Neural progenitor cell (in vitro differentiated cells): Measurements from ENCODE around the gene TRIP13. TPM values are rescaled to one million over a fixed set of nuclear protein-coding genes. Genes with fewer than 3 reads are reported as not detected.

Experiments
- DNase-seq: peaks from one replicate; pipeline ENCODE4 v3.0.0-alpha.2; 2016; ENCODE audit warnings: low spot score
- H2AFZ ChIP-seq: fragments of 200-600 bp; sonication (generic); replicated peaks from 2 replicates; pipeline ENCODE4 v1.6.1; 2016; ENCODE audit warnings: antibody characterized with exemption
- H3F3A ChIP-seq: fragments of 200-600 bp; sonication (generic); 2 replicates; pipeline ENCODE4 v1.6.1; 2016; ENCODE audit warnings: antibody characterized with exemption, low read depth
- H3K27ac ChIP-seq: fragments of 200-600 bp; sonication (generic); 2 replicates; pipeline ENCODE4 v1.5.1; 2016; ENCODE audit warnings: mild to moderate bottlenecking
- H3K27me3 ChIP-seq: fragments of 200-600 bp; sonication (generic); 2 replicates; pipeline ENCODE4 v1.6.1; 2016; ENCODE audit warnings: mild to moderate bottlenecking, moderate library complexity
- H3K36me3 ChIP-seq: fragments of 200-600 bp; sonication (generic); 2 replicates; pipeline ENCODE4 v1.5.1; 2016
- H3K4me1 ChIP-seq: fragments of 200-600 bp; sonication (generic); 2 replicates; pipeline ENCODE4 v1.6.1; 2016; ENCODE audit warnings: mixed run types
- H3K4me2 ChIP-seq: fragments of 200-600 bp; sonication (generic); 2 replicates; pipeline ENCODE4 v1.6.1; 2016
- H3K4me3 ChIP-seq: fragments of 200-600 bp; sonication (generic); 2 replicates; pipeline ENCODE4 v1.5.1; 2016
- H3K79me2 ChIP-seq: fragments of 200-600 bp; sonication (generic); 2 replicates; pipeline ENCODE4 v1.6.1; 2016; ENCODE audit warnings: low read depth
- H3K9ac ChIP-seq: fragments of 200-600 bp; sonication (generic); 2 replicates; pipeline ENCODE4 v1.6.1; 2016
- H3K9me3 ChIP-seq: fragments of 200-600 bp; sonication (generic); 2 replicates; pipeline ENCODE4 v1.5.1; 2016; ENCODE audit warnings: low read depth
- H4K20me1 ChIP-seq: fragments of 200-600 bp; sonication (generic); 2 replicates; pipeline ENCODE4 v1.6.1; 2016; ENCODE audit warnings: low read depth
- H3K27ac Mint-ChIP-seq: 3 replicates; pipeline ENCODE4 v1.8.0; 2021; ENCODE audit warnings: mixed read lengths
- H3K27me3 Mint-ChIP-seq: 2 replicates; pipeline ENCODE4 v1.8.0; 2022; ENCODE audit warnings: low read depth, mild to moderate bottlenecking, inconsistent platforms, moderate library complexity, mixed read lengths; ENCODE audit not compliant: insufficient read depth
- H3K36me3 Mint-ChIP-seq: 3 replicates; pipeline ENCODE4 v1.8.0; 2021; ENCODE audit warnings: mixed read lengths
- H3K4me1 Mint-ChIP-seq: 3 replicates; pipeline ENCODE4 v1.8.0; 2021; ENCODE audit warnings: mixed read lengths
- H3K4me3 Mint-ChIP-seq: 3 replicates; pipeline ENCODE4 v1.8.0; 2021; ENCODE audit warnings: mild to moderate bottlenecking, moderate library complexity, mixed read lengths
- H3K9me3 Mint-ChIP-seq: 3 replicates; pipeline ENCODE4 v1.8.0; 2020; ENCODE audit warnings: mixed read lengths
- EZH2 ChIP-seq: fragments of 200-600 bp; sonication (generic); IDR thresholded peaks from 2 replicates; pipeline ENCODE4 v1.6.1; 2017; ENCODE audit warnings: antibody characterized with exemption, mild to moderate bottlenecking, moderate library complexity
- EZH2phosphoT487 ChIP-seq: fragments of 200-600 bp; sonication (generic); IDR thresholded peaks from 2 replicates; pipeline ENCODE4 v1.6.1; 2017; ENCODE audit warnings: antibody characterized with exemption
- total RNA-seq: library from RNA; depleted of rRNA; stranded (reverse); fragments of >200 nt; gene quantifications from 2 replicates; pipeline ENCODE4 v1.2.3, GENCODE V29; 2015; ENCODE audit warnings: low replicate concordance
- TF ChIP-seq, protein P1 (sequence below): fragments of 200-600 bp; sonication (generic); IDR thresholded peaks from 2 replicates; pipeline ENCODE4 v1.5.1; 2017; ENCODE audit warnings: antibody characterized with exemption, mild to moderate bottlenecking

Gene TRIP13
- total RNA-seq, 1 donor from 2014 or later: 32.3 TPM

DNA sequence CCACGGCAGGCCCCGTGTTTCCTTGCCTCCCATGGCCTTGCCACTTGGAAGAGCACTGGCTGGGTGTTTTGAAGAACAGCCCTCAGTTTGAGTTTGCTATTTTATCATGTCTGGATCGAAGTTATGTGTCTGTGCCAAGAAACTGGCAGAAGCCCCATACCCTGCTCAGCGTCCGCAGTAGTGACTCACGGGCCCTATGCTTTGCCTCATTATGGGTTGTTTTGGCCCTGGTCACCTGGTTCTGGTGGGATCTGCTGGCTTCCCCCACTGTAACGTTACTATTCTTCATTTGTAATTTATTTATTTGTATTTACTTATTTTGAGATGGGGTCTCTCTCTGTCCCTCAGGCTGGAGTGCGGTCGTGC is 73.6 kb downstream of the TRIP13 start:
- Mint-ChIP-seq H3K4me1 (peaks cover 17% of the 10 kb centered on the region), H3K4me3 (no peak overlapping the region)
- peaks cover 35% of the 10 kb centered on the region for H3K27me3 ChIP-seq

GRCh38 chr5:966941-967340 is 74.3 kb downstream of the TRIP13 start:
- H3K9me3 Mint-ChIP-seq: peaks cover 9% of the 10 kb centered on the region
- H4K20me1 ChIP-seq: no peaks in the 10 kb centered on the region
- peaks cover 9% of the 10 kb centered on the region for H3K4me1 ChIP-seq
- H3K27ac ChIP-seq: no peak overlapping the region
- no peaks in the 10 kb centered on the region for H3K79me2 ChIP-seq
- H3K9ac ChIP-seq: no peak overlapping the region
- peaks cover 5% of the 10 kb centered on the region for H3K27me3 Mint-ChIP-seq
- H3K27ac Mint-ChIP-seq: no peak overlapping the region
- no peaks in the 10 kb centered on the region for H3F3A ChIP-seq
- H3K36me3 Mint-ChIP-seq: no peaks in the 10 kb centered on the region
- peaks cover 17% of the 10 kb centered on the region for H3K4me1 Mint-ChIP-seq
- TF ChIP-seq EZH2: no peak
- TF ChIP-seq, protein P1, sequence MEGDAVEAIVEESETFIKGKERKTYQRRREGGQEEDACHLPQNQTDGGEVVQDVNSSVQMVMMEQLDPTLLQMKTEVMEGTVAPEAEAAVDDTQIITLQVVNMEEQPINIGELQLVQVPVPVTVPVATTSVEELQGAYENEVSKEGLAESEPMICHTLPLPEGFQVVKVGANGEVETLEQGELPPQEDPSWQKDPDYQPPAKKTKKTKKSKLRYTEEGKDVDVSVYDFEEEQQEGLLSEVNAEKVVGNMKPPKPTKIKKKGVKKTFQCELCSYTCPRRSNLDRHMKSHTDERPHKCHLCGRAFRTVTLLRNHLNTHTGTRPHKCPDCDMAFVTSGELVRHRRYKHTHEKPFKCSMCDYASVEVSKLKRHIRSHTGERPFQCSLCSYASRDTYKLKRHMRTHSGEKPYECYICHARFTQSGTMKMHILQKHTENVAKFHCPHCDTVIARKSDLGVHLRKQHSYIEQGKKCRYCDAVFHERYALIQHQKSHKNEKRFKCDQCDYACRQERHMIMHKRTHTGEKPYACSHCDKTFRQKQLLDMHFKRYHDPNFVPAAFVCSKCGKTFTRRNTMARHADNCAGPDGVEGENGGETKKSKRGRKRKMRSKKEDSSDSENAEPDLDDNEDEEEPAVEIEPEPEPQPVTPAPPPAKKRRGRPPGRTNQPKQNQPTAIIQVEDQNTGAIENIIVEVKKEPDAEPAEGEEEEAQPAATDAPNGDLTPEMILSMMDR: no peak
- no peak for TF ChIP-seq EZH2phosphoT487
- no peak overlapping the region for H3K4me3 ChIP-seq
- H3K9me3 ChIP-seq: no peaks in the 10 kb centered on the region
- H3K36me3 ChIP-seq: no peaks in the 10 kb centered on the region
- peaks cover 41% of the 10 kb centered on the region for H3K27me3 ChIP-seq
- DNase-seq: no peak
- H3K4me2 ChIP-seq: no peak overlapping the region
- H3K4me3 Mint-ChIP-seq: no peak overlapping the region
- no peak overlapping the region for H2AFZ ChIP-seq

More for the DNA sequence above, 73.6 kb downstream of the TRIP13 start:
- H3F3A ChIP-seq: no peaks in the 10 kb centered on the region
- peaks cover 9% of the 10 kb centered on the region for H3K9me3 Mint-ChIP-seq
- TF ChIP-seq, protein P1: no peak
- no peak for TF ChIP-seq EZH2phosphoT487
- TF ChIP-seq EZH2: no peak
- no peak overlapping the region for H3K27ac Mint-ChIP-seq
- DNase-seq: no peak
- H3K4me1 ChIP-seq: peaks cover 9% of the 10 kb centered on the region
- no peaks in the 10 kb centered on the region for H3K9me3 ChIP-seq
- no peak overlapping the region for H2AFZ ChIP-seq
- H3K27me3 Mint-ChIP-seq: peaks cover 5% of the 10 kb centered on the region
- H3K36me3 ChIP-seq: no peaks in the 10 kb centered on the region
- no peak overlapping the region for H3K9ac ChIP-seq
- no peaks in the 10 kb centered on the region for H3K36me3 Mint-ChIP-seq
- H3K4me3 ChIP-seq: no peak overlapping the region
- no peak overlapping the region for H3K27ac ChIP-seq
- H3K79me2 ChIP-seq: no peaks in the 10 kb centered on the region
- H4K20me1 ChIP-seq: no peaks in the 10 kb centered on the region
- no peak overlapping the region for H3K4me2 ChIP-seq

Other genes with a start within 250 kb of the TRIP13 start
- gene TPPP, start 199.5 kb upstream of the TRIP13 start, total RNA-seq: 0.87 TPM in 1 of 2 replicates, not detected in the other
- 0.25 and 0.60 TPM in 2 replicates for gene ZDHHC11B, start 108.2 kb upstream of the TRIP13 start, total RNA-seq
- 0.92 and 9.5 TPM in 2 replicates for gene ZDHHC11, start 41.9 kb upstream of the TRIP13 start, total RNA-seq
- 37.5 and 45.1 TPM in 2 replicates for gene BRD9, start 83 bp upstream of the TRIP13 start, total RNA-seq
- gene NKD2, start 115.9 kb downstream of the TRIP13 start, total RNA-seq: 1.3 and 3.2 TPM in 2 replicates
- 7.5 and 27.3 TPM in 2 replicates for gene SLC12A7, start 219.2 kb downstream of the TRIP13 start, total RNA-seq